NCI-H187 (cell line): ENCODE measurements around the gene ARHGAP28.
"Not testable (repeated sequence)": the region's sequence is repeated elsewhere in the genome, so short reads cannot be mapped to it uniquely, and the experiment has no call there.

Experiments used
- DNase-seq, 2 experiments: peaks; one replicate each; lab custom pipeline; 2025; lab: John Stamatoyannopoulos, UW

Gene ARHGAP28

GRCh38 chr18:6819332-6819731 is 89.8 kb downstream of the ARHGAP28 start:
- DNase-seq = no peak

GRCh38 chr18:6820314-6820713 is 90.8 kb downstream of the ARHGAP28 start:
- DNase-seq = no peak

- DNase-seq = no peak
Observed at GRCh38 chr18:6821356-6821755, 91.8 kb downstream of the ARHGAP28 start.

GRCh38 chr18:6827161-6827560 is 97.6 kb downstream of the ARHGAP28 start:
- not testable (repeated sequence) for DNase-seq

GRCh38 chr18:6827566-6827965 is 98.0 kb downstream of the ARHGAP28 start:
- not testable (repeated sequence) for DNase-seq

- no peak for DNase-seq
Observed at GRCh38 chr18:6830916-6831315, 101.4 kb downstream of the ARHGAP28 start.

GRCh38 chr18:6835345-6835744 is 105.8 kb downstream of the ARHGAP28 start:
- DNase-seq = no peak

GRCh38 chr18:6836331-6836730 is 106.8 kb downstream of the ARHGAP28 start:
- DNase-seq = no peak

GRCh38 chr18:6837904-6838303 is 108.4 kb downstream of the ARHGAP28 start:
- no peak for DNase-seq

GRCh38 chr18:6842081-6842480 is 112.6 kb downstream of the ARHGAP28 start:
- DNase-seq = no peak

GRCh38 chr18:6843308-6843707 is 113.8 kb downstream of the ARHGAP28 start:
- DNase-seq = no peak

GRCh38 chr18:6845521-6845920 is 116.0 kb downstream of the ARHGAP28 start:
- DNase-seq = not testable (repeated sequence)

GRCh38 chr18:6850396-6850795 is 120.9 kb downstream of the ARHGAP28 start:
- DNase-seq = no peak

- no peak for DNase-seq
Observed at GRCh38 chr18:6851480-6851879, 122.0 kb downstream of the ARHGAP28 start.

GRCh38 chr18:6854811-6855210 is 125.3 kb downstream of the ARHGAP28 start:
- no peak for DNase-seq

- DNase-seq = no peak
Observed at GRCh38 chr18:6855767-6856166, 126.3 kb downstream of the ARHGAP28 start.

- no peak for DNase-seq
Observed at GRCh38 chr18:6857300-6857699, 127.8 kb downstream of the ARHGAP28 start.

GRCh38 chr18:6859676-6860422 is 130.3 kb downstream of the ARHGAP28 start:
- DNase-seq = no peak

GRCh38 chr18:6860804-6861448 is 131.4 kb downstream of the ARHGAP28 start:
- DNase-seq = no peak

- DNase-seq = no peak
Observed at GRCh38 chr18:6865251-6865650, 135.7 kb downstream of the ARHGAP28 start.

- no peak for DNase-seq
Observed at GRCh38 chr18:6866552-6867085, 137.1 kb downstream of the ARHGAP28 start.

- DNase-seq = no peak
Observed at GRCh38 chr18:6868033-6868432, 138.5 kb downstream of the ARHGAP28 start.

GRCh38 chr18:6871566-6871965 is 142.1 kb downstream of the ARHGAP28 start:
- DNase-seq = no peak
